KMS-11 (cell line): ENCODE results near the gene NCOA1.
A peak's percentile ranks its signal among the peaks of the same experiment; 100 is the strongest.

Experiments used
- H2AFZ ChIP-seq: fragments of 200-600 bp; sonication (generic); 2 replicates; pipeline ENCODE4 v1.6.1; 2016; ENCODE audit warnings: antibody characterized with exemption, mixed run types, low read depth
- H3K27ac ChIP-seq: fragments of 200-600 bp; sonication (generic); 2 replicates; pipeline ENCODE4 v1.6.1; 2016; ENCODE audit warnings: mild to moderate bottlenecking, mixed run types
- H3K27me3 ChIP-seq: fragments of 200-600 bp; sonication (generic); 2 replicates; pipeline ENCODE4 v1.6.1; 2017; ENCODE audit warnings: mild to moderate bottlenecking, low read depth, mixed run types, moderate library complexity; ENCODE audit not compliant: insufficient read depth
- H3K36me3 ChIP-seq: fragments of 200-600 bp; sonication (generic); 2 replicates; pipeline ENCODE4 v1.6.1; 2017; ENCODE audit warnings: mild to moderate bottlenecking, mixed run types; ENCODE audit not compliant: insufficient read depth
- H3K4me1 ChIP-seq: fragments of 200-600 bp; sonication (generic); 2 replicates; pipeline ENCODE4 v1.6.1; 2016; ENCODE audit warnings: mild to moderate bottlenecking, low read depth, mixed run types; ENCODE audit not compliant: poor library complexity, severe bottlenecking
- H3K4me2 ChIP-seq: fragments of 200-600 bp; sonication (generic); 2 replicates; pipeline ENCODE4 v1.7.0; 2016; ENCODE audit warnings: mild to moderate bottlenecking, mixed run types
- H3K4me3 ChIP-seq: fragments of 200-600 bp; sonication (generic); IDR thresholded peaks from 2 replicates; pipeline ENCODE4 v1.6.1; 2017; ENCODE audit warnings: low read depth, low read length, mixed read lengths; ENCODE audit not compliant: insufficient read depth
- H3K79me2 ChIP-seq: fragments of 200-600 bp; sonication (generic); 2 replicates; pipeline ENCODE4 v1.6.1; 2016; ENCODE audit warnings: low read depth, mixed run types; ENCODE audit not compliant: insufficient read depth
- H3K9ac ChIP-seq: fragments of 200-600 bp; sonication (generic); 2 replicates; pipeline ENCODE4 v1.6.1; 2016; ENCODE audit warnings: mild to moderate bottlenecking, mixed run types
- H4K20me1 ChIP-seq: fragments of 200-600 bp; sonication (generic); 2 replicates; pipeline ENCODE4 v1.6.1; 2016; ENCODE audit warnings: mild to moderate bottlenecking, mixed run types; ENCODE audit not compliant: insufficient read depth
- TF ChIP-seq, protein P1 (sequence below): fragments of 200-600 bp; sonication (generic); conservative IDR thresholded peaks from 2 replicates; pipeline ENCODE4 v1.6.1; 2017; ENCODE audit warnings: low read depth, mild to moderate bottlenecking, antibody characterized with exemption, low read length, moderate library complexity, mixed read lengths

Gene NCOA1

GRCh38 chr2:24490690-24491541, at the start of gene NCOA1:
NCOA1 (plus strand) TSS chr2:24491254; CDS start chr2:24658678, 167,424 bp downstream.
- Histone ChIP-seq H3K36me3 (no peaks in the 10 kb centered on the region), H2AFZ (peak within 1 kb of the TSS; percentile 90), H3K9ac (peak within 1 kb of the TSS; percentile 45; the same call in 1 of the 2 replicates), H4K20me1 (no peaks in the 10 kb centered on the region), H3K4me3 (peak within 1 kb of the TSS; percentile 33), H3K79me2 (peaks cover 14% of the 10 kb centered on the region; the same call in 1 of the 2 replicates), H3K27ac (peak within 1 kb of the TSS; percentile 39; the same call in 1 of the 2 replicates), H3K4me2 (peak within 1 kb of the TSS; percentile 76), H3K4me1 (peaks cover 22% of the 10 kb centered on the region), H3K27me3 (no peaks in the 10 kb centered on the region)
- TF ChIP-seq, protein P1, sequence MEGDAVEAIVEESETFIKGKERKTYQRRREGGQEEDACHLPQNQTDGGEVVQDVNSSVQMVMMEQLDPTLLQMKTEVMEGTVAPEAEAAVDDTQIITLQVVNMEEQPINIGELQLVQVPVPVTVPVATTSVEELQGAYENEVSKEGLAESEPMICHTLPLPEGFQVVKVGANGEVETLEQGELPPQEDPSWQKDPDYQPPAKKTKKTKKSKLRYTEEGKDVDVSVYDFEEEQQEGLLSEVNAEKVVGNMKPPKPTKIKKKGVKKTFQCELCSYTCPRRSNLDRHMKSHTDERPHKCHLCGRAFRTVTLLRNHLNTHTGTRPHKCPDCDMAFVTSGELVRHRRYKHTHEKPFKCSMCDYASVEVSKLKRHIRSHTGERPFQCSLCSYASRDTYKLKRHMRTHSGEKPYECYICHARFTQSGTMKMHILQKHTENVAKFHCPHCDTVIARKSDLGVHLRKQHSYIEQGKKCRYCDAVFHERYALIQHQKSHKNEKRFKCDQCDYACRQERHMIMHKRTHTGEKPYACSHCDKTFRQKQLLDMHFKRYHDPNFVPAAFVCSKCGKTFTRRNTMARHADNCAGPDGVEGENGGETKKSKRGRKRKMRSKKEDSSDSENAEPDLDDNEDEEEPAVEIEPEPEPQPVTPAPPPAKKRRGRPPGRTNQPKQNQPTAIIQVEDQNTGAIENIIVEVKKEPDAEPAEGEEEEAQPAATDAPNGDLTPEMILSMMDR: no peak

- Histone ChIP-seq H3K36me3 (no peaks in the 10 kb centered on the region), H3K9ac (no peak overlapping the region), H3K4me3 (no peak overlapping the region), H3K27me3 (no peaks in the 10 kb centered on the region), H3K4me2 (no peak overlapping the region), H3K27ac (no peak overlapping the region), H4K20me1 (no peaks in the 10 kb centered on the region), H3K4me1 (no peaks in the 10 kb centered on the region), H3K79me2 (no peaks in the 10 kb centered on the region), H2AFZ (no peak overlapping the region)
- TF ChIP-seq, protein P1: no peak
Measured at GRCh38 chr2:24448797-24449196, 42.3 kb upstream of the NCOA1 start.

DNA sequence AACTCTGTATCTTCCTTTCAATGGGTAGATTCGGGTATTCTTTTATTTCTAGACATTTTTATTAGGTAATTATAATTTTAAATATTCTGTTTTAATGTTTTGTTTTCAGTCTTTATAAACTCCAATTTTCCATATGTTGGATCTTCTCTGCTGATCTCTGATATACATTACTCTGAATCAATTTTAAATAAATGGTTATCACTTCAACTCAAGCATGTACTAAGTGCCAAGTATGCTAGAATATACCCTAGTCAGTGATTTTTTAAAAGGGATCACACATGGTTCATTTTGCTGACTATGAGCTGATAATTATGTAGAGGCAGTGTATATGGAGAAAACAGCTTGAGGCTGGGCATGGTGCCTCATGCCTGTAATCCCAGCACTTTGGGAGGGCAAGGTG, 41.7 kb upstream of the NCOA1 start:
- H3K27me3 ChIP-seq: no peaks in the 10 kb centered on the region
- H3K27ac ChIP-seq: no peak overlapping the region
- no peaks in the 10 kb centered on the region for H3K79me2 ChIP-seq
- no peak overlapping the region for H2AFZ ChIP-seq
- H3K36me3 ChIP-seq: no peaks in the 10 kb centered on the region
- TF ChIP-seq, protein P1: no peak
- H4K20me1 ChIP-seq: no peaks in the 10 kb centered on the region
- H3K4me3 ChIP-seq: no peak overlapping the region
- no peaks in the 10 kb centered on the region for H3K4me1 ChIP-seq
- H3K9ac ChIP-seq: no peak overlapping the region
- H3K4me2 ChIP-seq: no peak overlapping the region

DNA sequence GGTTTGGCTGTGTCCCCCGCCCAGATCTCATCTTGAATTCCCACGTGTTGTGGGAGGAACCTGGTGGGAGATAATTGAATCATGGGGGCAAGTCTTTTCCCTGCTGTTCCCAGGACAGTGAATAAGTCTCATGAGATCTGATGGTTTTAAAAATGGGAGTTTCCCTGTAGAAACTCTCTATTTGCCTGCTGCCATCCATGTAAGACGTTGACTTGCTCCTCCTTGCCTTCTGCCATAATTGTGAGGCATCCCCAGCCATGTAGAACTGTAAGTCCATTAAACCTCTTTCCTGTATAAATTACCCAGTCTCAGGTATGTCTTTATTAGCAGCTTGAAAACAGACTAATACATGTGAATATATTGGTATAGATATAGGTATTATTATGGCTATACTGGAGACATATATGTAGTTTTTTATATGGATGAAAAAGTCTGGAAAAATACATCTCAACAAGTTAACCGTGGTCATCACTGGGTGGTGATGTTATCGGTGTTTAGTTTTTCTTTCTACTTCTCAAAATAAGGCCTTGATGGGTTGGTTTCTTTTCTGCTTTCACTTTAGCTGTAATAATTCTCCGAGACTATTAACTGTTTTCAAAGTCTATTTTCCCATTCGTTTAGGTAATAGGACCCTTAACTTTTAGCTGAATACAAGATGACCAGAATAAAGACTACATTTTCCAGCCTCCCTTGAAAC, 39.1 kb upstream of the NCOA1 start:
- no peaks in the 10 kb centered on the region for H4K20me1 ChIP-seq
- no peak overlapping the region for H3K4me2 ChIP-seq
- no peaks in the 10 kb centered on the region for H3K79me2 ChIP-seq
- no peak overlapping the region for H2AFZ ChIP-seq
- no peaks in the 10 kb centered on the region for H3K4me1 ChIP-seq
- H3K27me3 ChIP-seq: no peaks in the 10 kb centered on the region
- no peak overlapping the region for H3K27ac ChIP-seq
- no peaks in the 10 kb centered on the region for H3K36me3 ChIP-seq
- no peak overlapping the region for H3K9ac ChIP-seq
- TF ChIP-seq, protein P1: no peak
- no peak overlapping the region for H3K4me3 ChIP-seq
